Thoracic aorta (tissue), 2 donors: ENCODE data around the gene CCR1. TPM values are rescaled to one million over a fixed set of nuclear protein-coding genes. Genes with fewer than 3 reads are reported as not detected.

ENCODE experiments used
- ATAC-seq: fragments of 150-250 bp; one replicate; pipeline ENCODE4 v1.8.0; 2017; ENCODE audit warnings: low read depth; ENCODE audit not compliant: insufficient number of reproducible peaks, low FRiP score
- DNase-seq: peaks from one replicate; pipeline ENCODE4 v3.0.0-alpha.2; 2020; ENCODE audit warnings: low spot score
- H3K27ac ChIP-seq, 2 donors: fragments of 200-600 bp; sonication (generic); 1 replicate in 1 of 2; 2 replicates in 1 of 2; pipeline ENCODE4 v1.5.1; 2016; ENCODE audit warnings: mild to moderate bottlenecking in 2 of 2, moderate library complexity in 2 of 2
- H3K27me3 ChIP-seq: fragments of 200-600 bp; sonication (generic); replicated peaks from 2 replicates; pipeline ENCODE4 v1.6.0; 2016; ENCODE audit warnings: mild to moderate bottlenecking; ENCODE audit not compliant: insufficient read depth
- H3K36me3 ChIP-seq: fragments of 200-600 bp; sonication (generic); one replicate; pipeline ENCODE4 v1.5.1; 2016
- H3K4me1 ChIP-seq, 2 donors: fragments of 200-600 bp; sonication (generic); 1 replicate in 1 of 2; 2 replicates in 1 of 2; pipeline versions ENCODE4 v1.5.1 to v1.6.0; 2016; ENCODE audit warnings: low read depth in 2 of 2, mild to moderate bottlenecking in 1 of 2; ENCODE audit not compliant: control insufficient read depth in 1 of 2
- H3K4me3 ChIP-seq: fragments of 200-600 bp; sonication (generic); 2 replicates; pipeline ENCODE4 v1.5.1; 2016; ENCODE audit warnings: mild to moderate bottlenecking
- H3K9me3 ChIP-seq: fragments of 200-600 bp; sonication (generic); 2 replicates; pipeline ENCODE4 v1.5.1; 2016
- CTCF ChIP-seq: fragments of 200-600 bp; sonication (generic); IDR thresholded peaks from one replicate; pipeline ENCODE4 v1.5.1; 2019; ENCODE audit warnings: antibody characterized with exemption
- total RNA-seq, 2 donors: library from RNA; depleted of rRNA; stranded (reverse); fragments of >200 nt; gene quantifications; one replicate each; pipeline versions ENCODE4 v1.1.0 to v1.2.3, GENCODE V29; 2016

CCR1 gene
- total RNA-seq, 2 donors from 2014 or later: 10.0 to 27.7 TPM

- Histone ChIP-seq H3K4me3 (no peak overlapping the region), H3K9me3 (peaks cover 2% of the 10 kb centered on the region), H3K27me3 (no peaks in the 10 kb centered on the region), H3K4me1 (no peaks in the 10 kb centered on the region), H3K27ac (no peak overlapping the region), H3K36me3 (no peaks in the 10 kb centered on the region)
- no peak for TF ChIP-seq CTCF
- no peak for DNase-seq
- ATAC-seq: no peak
Observed at GRCh38 chr3:46188708-46189107, 19.4 kb downstream of the CCR1 start.

GRCh38 chr3:46187876-46188275 lies 20.2 kb downstream of the CCR1 start:
- no peak overlapping the region for H3K4me3 ChIP-seq
- TF ChIP-seq CTCF: no peak
- no peak overlapping the region for H3K27ac ChIP-seq
- H3K36me3 ChIP-seq: no peaks in the 10 kb centered on the region
- ATAC-seq (no peak), DNase-seq (no peak)
- no peaks in the 10 kb centered on the region for H3K4me1 ChIP-seq
- no peaks in the 10 kb centered on the region for H3K27me3 ChIP-seq
- no peaks in the 10 kb centered on the region for H3K9me3 ChIP-seq

- DNase-seq (no peak), ATAC-seq (no peak)
- no peaks in the 10 kb centered on the region for H3K9me3 ChIP-seq
- no peaks in the 10 kb centered on the region for H3K27me3 ChIP-seq
- no peak for TF ChIP-seq CTCF
- no peak overlapping the region for H3K27ac ChIP-seq
- H3K4me1 ChIP-seq: no peaks in the 10 kb centered on the region
- H3K4me3 ChIP-seq: no peak overlapping the region
- H3K36me3 ChIP-seq: no peaks in the 10 kb centered on the region
Observed at GRCh38 chr3:46187341-46187700, 20.8 kb downstream of the CCR1 start.

- no peak for DNase-seq
- Histone ChIP-seq H3K27me3 (no peaks in the 10 kb centered on the region), H3K4me3 (no peak overlapping the region), H3K4me1 (no peaks in the 10 kb centered on the region), H3K27ac (no peak overlapping the region), H3K36me3 (no peaks in the 10 kb centered on the region), H3K9me3 (no peaks in the 10 kb centered on the region)
- no peak for ATAC-seq
- no peak for TF ChIP-seq CTCF
Observed at GRCh38 chr3:46186471-46187340, 21.4 kb downstream of the CCR1 start.

GRCh38 chr3:46184469-46184868 lies 23.6 kb downstream of the CCR1 start:
- DNase-seq (no peak), ATAC-seq (no peak)
- no peak for TF ChIP-seq CTCF
- H3K27me3 ChIP-seq: no peaks in the 10 kb centered on the region
- H3K4me3 ChIP-seq: no peak overlapping the region
- H3K4me1 ChIP-seq: no peaks in the 10 kb centered on the region
- no peaks in the 10 kb centered on the region for H3K9me3 ChIP-seq
- H3K36me3 ChIP-seq: no peaks in the 10 kb centered on the region
- no peak overlapping the region for H3K27ac ChIP-seq
